ENCODE measurements around the gene NSL1.

NSL1 gene

DNA sequence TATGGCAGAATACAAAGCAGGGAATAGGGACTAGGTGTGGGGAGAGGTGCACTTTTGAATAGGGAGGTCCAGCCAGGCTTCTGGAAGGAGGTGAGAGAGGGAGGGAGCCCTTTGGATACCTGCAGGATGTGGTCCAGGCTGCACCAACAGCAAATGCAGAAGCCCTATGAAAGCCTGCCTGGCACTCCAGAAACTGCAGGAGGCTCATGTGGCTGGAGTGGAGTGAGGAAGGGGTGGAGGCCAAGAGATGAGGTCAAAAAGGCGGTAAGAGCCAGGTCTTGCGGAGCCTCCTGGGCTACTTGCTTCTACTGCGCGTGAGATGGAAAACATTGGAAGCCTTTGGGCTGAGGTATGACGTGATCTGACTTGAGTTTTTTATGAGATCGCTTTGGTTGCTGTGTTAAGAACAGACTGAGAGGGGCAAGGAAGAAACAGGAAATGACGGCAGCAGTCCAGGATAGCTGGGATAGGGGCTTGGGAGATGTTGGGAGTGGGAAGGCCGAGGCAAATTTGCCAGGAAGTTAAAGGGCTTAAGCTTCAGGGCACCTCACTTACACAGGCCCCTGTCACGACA lies 87.5 kb downstream of the NSL1 start:
- DNase-seq (ENCODE audit: low spot score): no peak

DNA sequence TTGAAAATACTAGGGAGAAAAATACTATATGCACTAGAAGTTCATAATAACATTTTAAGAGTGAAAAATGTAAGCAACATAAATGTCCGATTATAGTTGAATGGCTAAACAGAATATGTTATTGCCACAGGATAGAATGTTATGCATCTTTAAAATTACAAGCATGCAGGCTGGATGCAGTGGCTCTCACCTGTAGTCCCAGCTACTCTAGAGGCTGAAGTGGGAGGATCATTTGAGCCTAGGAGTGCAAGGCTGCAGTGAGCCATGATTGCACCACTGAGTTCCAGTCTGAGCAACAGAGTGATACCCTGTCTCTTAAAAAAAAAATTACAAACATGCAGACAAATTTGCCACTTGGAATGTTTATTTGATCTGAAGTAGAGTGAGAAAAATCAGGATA lies 88.9 kb downstream of the NSL1 start:
- no peak for DNase-seq (ENCODE audit: low spot score)

DNA sequence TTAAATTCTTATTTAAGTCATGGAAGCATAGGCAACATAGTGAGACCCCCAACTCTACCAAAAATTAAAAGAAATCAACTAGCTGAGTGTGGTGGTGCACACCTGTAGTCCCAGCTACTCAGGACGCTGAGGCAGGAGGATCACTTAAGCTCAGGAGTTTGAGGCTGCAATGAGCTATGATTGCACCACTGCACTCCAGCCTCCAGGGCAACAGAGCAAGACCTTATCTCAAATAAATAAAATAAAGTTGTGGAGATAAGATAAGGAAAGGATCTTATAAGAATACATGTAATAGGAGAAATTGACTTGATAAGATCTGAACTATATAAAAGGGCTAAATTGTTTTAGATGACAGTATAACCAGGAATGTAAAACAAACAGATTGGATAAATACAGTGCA lies 89.7 kb downstream of the NSL1 start:
- peak; percentile 23 for DNase-seq (ENCODE audit: low spot score)

DNA sequence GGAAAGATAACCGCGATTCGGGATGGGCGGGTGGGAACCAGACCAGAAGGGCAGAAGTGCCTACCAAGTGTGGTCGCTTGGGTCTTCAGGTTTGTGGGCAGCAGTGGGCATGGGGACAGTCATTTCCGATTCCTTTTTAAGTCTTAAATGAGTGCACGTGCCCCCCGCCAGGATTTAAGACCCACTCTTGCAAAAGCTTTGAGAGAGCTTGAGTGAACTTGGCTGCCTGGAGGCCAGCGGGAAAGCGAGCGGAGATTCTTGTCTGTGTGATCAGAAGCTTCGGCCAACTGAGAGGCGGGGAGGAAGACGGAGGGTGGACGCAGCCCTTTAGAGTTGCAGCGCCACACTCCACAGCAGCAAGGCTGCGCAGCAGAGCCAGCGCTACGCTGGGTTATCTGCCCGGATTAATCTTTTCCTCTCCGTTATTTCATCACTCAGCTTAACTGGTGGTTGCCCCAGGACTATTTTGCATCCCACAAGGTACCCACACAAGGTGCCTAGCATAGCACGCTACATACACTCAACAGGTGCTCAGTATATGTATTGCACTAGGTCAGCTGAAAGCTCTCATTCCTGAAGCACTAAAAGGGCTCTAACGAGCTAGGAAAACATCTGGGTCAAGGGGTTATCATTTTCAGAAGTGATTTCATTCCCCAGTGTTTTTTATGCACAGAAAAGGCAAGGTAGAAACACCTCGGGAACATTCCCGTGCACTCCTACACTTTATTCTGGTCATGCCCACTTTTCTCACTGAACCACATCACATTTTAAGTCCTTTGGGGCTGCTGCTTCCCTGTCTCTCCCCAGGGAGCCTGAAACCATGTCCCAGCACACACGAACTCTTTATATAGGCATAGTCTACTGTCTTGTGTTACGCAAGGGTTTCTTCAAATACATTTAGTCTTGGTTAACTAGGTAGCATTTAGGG lies 90.4 kb downstream of the NSL1 start:
- peak; percentile 30 for DNase-seq (ENCODE audit: low spot score)

DNA sequence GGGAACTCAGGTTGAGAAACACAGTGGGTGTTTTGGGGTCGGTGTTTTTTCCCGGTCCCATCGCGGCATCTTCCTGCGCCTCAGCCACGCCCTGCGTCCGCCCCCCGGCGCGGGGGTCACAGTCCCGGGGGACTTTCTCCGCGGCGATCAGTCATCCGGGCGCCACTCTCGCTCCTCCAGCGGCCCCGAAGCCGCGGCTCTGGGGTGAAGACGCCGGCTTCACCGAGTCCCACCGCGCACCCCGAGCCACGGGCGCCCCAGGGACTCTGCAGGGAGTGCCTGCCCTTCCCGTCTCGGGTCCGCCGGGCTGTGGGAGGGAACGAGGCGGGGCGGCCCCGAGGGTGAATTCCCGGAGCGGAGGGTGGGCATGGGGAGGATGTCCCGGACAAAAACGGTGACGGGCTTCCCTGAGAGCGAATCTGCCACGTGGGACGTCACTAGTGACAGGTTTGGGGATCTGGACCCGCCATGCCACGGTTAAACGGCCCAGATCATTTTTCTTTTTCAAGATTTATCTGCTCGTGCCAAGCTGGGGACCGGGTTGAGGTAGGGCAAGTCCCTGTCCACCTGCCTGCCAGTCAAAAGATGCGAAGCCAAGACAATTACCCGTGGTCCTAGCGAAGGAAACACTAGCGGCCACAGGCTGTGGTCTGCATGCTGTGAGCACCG lies 91.2 kb downstream of the NSL1 start:
- peak; percentile 32 for DNase-seq (ENCODE audit: low spot score)

DNA sequence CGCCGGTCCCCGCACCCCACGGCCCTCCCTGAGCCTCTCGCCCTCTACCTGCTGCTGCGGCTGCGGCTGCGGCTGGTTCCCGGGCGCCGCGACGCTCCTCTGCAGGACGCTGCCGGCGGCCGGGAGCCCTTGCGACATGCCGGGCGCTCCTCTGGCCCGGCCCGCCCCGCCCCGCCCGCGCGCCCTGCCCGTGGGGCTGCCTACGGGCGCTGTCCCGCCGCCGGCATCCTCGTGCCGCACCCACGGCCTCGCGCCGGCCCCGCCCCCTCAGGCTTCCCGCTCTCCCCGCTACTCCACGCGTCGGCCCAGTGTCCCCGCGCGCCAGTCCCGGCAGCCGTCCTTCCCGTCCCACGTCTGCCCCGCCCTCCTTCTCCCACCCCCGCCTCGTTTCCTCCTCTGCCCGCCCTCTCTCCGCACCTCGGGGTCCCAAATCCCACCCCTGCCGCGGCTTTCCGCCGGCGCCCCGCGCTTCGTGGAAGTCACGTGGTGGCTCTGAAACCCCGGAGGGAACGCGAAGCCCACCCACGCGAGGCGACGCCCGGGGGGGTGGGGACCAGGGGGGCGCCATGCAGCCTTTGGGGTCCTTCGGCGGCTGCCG lies 91.9 kb downstream of the NSL1 start, which contains the start of gene BATF3:
TSS of gene BATF3 (minus strand) at position 216 of the 598 bp plus-strand sequence. CDS start at position 138, 78 bp downstream.
- DNase-seq (ENCODE audit: low spot score): peak; percentile 16

DNA sequence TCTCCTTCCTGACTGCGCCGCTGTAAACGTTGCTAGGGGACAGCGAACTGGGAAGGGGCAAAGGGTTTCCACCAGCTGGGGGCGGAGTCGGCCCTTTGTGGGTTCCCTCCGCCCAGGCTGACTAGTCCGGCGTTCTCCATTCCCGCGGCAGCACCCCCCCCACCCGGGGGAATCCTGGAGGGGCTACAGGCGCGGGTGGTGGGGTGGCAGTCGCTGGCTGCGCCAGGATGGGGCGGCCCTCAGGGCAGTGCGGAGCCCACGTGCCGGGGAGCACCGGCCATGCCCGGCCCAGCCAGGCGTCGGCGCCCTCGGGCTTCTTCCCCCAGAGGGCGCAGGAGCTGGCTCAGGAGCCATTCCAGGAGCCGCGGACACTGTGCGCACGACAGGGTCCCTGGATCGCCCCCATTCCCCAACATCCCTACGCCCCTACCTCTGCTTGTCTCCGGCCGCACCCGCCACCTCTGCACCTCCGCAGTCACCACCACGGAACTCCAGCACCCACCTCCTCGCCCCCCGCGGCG lies 92.4 kb downstream of the NSL1 start:
- peak; percentile 49 for DNase-seq (ENCODE audit: low spot score)

DNA sequence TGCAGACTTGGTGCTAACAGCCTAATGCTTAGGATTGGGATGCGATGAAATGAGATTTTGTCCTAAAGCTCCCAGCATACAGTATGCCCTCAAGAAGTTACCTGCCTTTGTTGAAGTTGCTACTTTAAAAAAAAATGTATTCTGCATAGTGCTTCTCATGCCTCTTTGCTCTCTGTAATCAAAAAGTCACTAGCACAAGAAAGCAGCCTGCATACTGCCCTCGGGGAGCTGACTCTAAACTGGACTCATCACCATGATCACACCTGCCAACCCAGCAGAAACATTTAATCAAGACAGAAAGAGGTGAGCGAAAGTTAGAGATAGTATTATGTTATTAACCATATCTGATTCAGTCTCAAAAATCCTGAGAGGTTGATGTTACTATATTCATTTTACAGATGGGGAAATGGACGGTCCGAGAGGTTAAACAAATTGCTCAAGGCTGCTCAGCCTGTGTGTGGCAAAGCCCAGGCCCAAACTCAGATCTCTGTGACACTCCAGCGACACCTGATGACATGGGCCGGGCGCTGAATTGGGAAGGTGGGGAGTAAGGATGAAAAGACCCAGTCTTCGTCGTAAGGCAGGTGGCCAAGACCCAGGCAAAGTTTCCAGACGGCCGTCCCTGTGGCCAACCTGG lies 93.0 kb downstream of the NSL1 start:
- DNase-seq (ENCODE audit: low spot score): no peak

DNA sequence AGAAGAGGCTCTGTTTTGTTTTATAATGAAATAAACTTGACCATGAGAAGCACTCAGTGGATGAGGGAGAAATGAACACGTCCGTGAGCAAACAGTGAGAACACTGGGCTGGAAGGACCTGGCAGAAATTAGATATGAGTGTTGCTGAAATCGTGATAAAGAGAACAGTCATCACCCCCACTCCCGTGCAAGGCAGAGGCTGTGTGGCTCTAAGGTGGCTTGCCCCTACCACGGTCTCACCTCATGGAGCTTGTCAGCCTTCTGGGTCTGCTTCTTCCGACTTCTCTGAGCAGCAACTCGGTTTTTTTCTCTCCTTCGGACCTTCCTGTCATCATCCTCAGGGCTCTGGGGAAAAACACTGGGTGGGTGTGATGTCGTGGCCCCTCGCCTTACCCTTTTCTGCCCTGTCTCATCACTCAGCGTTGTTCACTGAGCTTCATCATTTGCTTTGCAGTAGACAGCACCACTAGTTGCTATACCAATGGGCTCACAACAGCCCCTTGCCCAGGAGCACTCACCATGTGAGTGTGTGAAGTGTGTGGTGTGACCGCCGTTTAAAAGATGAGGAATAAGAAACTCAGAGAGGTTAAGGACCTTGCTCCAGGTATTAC lies 94.8 kb downstream of the NSL1 start:
- no peak for DNase-seq (ENCODE audit: low spot score)

DNA sequence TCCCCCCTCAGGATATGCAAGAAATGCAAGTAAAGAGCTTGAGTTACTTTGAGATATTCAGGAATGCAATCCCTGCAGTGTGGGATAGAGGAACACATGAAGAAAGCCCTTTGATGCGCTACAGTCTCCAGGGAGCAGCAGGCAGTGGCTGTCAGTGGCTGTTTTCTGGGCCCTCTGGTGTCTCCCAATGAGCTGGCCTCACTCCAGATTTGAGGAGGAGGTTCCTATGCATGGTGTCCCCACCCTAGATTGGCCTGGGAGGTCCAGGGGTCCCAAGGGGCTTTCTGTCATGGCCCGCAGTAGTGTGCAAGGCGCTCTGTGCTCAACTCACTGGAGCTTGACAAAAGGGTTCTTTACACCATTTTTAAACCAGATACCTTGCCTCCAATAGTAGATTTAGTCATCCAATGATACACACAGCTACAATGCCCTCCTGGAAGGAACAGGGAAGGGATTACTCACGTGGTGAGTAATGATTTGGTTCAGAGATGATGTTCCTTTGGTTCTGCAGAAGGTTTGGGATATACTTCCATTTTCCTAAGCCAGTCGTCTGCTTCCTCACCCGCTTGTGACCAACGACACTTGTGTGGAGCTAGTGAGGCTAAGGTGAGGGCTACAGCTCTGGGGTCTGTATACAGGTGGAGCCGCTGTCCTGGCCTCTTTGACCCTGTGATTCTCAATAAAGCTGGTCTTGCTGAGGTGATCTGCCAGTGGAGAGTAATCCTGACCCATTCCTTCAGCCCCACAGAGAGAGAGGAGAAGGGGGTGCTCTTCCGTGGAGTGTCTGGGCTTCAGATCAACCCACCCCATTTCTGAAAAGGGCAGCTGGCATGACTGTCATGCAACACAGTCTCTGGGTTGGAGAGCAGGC lies 98.6 kb downstream of the NSL1 start:
- DNase-seq (ENCODE audit: low spot score): no peak

DNA sequence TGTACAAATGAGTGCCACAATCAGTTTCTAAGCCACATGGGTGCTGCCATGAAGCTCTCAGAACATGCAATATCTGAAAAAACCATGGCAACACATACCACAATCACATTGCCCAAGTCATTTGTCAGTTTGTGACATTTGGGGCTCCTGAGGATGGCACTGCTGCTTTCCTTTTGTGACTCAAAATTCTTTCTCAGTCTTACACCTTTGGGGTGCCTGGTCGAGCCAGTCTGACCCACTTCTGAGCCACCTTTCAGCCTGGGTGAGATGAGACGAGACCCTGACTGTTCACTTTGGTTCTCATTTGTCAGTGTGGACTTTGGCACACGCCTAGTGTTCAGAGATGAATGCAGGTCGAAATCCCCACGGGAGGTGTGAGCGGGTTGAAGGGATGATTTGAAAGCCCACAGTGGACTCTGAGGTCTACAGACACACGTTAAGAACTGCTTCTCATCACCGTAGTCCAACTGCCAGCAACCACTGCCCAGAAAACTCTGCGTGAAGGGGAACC lies 100.0 kb downstream of the NSL1 start:
- DNase-seq (ENCODE audit: low spot score): no peak

DNA sequence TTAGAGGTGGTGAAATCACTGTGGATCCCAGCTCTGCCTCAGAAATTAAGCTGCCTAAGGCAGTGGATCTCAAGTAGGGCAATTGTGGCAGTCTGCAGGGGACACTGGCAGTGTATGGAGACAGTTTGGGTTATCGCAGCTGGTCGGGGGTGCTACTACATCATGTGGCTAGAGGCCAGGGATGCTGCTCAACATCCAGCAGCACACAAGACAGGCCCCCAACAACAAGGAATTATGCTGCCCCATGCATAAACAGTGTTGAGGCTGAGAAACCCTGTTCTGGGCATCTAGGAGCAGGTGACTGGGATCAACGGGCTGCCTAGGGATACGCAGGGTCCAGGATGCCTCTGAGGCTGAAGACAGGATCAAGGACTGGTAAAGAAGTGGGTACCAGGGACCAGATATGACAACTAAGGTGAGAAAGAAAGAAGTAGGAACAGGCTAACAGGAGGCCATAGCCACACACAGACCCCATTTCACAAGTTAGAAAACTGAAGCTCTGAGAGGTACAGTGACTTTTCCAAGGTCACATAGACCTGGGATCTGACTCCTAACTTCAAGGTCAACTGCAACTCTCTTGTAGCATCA lies 100.7 kb downstream of the NSL1 start:
- DNase-seq (ENCODE audit: low spot score): no peak

DNA sequence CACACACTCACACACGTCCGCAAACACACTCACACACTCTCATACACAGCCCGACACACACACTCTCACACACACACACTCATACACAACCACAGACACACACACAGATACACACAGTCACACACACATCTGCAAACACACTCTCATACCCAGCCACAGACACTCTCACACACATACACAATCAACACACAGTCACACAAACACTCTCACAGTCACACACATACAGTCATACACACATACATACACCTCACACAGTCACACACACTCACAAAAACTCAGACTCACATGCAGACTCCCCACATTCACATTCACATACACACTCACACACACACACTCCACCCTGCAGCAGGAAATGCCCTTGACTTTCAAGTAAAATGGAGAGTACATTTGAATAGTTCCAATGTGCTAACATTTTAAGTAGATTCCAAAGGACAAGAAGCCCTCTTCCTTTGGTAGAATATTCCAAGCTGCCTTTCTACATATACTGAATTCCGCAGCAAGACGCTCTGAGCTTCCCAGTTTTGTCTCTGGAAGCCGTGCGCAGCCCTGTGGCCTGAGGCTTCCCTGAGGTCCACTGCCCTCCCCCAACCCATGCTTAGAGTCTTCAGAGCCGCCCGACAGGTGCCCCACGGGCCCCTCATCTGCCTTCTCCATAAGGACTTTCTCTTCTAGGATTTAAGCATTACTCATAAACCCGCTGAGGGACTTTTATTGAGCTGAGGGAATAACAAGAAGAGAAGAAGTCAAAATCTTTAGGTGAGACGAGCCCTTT lies 101.6 kb downstream of the NSL1 start:
- DNase-seq (ENCODE audit: low spot score): no peak

DNA sequence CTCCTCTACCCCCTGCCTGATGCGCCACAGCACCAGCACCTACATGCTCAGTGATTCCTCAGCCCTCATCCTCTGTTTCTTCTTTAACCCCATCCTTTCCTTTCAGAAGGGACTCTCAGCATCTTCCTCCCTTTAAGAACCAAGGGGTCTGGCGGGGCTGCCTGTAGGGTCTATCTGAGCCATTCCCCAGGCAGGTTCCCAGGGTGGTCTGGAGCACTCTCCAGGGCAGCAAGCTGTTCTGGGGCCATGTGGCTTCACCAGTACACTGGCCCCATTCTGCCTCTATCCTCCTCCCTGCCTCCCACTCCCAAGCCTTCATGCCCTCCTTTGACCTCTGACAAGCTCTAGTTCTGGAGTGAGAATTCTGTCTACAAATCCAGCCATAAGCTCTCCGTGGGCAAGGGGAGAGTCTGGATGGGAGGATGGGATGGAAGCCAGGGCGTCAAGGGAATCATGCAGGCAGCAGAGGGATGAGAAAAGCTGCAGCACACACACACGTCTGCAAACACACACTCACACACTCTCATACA lies 102.3 kb downstream of the NSL1 start:
- DNase-seq (ENCODE audit: low spot score): no peak

DNA sequence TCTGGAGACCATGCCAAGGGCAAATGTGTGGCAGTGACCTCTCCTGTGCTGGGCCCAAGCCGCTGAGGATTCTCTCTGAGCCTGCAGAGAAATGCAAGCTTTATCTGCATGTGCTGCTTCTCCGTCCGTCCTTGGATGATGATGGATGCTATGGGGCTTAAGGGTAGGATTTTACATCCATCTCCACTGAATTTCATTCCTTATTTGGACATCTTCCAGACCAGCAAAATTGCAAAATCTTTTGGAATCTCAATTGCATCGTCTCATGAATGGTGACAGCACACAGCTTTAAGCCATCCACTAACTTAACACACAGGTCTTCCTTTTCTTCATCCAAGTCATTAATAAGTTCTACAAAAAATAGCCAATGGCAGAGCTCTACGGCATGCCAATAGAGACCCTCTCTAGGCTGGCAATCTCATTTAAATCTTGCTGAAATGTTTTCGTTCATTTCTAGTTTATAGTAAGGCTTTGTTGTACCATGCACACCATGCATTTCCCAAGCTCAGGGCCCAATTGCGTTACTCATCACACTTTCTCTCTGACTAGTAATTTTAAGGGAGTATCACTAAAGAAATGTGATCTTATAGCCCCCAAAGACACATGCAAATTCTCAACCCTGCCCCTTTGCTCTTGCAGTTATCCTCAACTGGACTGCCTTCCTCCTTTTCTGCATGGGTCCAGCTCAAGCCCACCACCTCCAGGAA lies 103.1 kb downstream of the NSL1 start:
- no peak for DNase-seq (ENCODE audit: low spot score)

DNA sequence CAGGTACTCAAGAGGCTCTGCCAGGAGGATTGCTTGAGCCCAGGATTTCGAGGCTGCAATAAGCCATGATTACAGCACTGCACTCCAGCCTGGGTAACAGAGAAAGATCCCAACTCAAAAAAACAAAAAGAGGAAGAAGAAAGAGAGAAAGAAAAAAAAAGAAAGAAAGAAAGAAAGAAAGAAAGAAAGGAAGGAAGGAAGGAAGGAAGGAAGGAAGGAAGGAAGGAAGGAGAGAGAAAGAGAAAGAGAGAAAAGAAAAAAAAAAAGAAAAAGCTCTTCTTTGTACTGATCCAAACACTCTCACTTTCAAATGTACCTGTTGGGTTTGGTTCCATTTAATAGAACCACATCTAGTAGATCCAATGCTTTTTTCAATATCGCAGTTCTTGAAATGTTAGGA lies 103.8 kb downstream of the NSL1 start:
- DNase-seq (ENCODE audit: low spot score): no peak

DNA sequence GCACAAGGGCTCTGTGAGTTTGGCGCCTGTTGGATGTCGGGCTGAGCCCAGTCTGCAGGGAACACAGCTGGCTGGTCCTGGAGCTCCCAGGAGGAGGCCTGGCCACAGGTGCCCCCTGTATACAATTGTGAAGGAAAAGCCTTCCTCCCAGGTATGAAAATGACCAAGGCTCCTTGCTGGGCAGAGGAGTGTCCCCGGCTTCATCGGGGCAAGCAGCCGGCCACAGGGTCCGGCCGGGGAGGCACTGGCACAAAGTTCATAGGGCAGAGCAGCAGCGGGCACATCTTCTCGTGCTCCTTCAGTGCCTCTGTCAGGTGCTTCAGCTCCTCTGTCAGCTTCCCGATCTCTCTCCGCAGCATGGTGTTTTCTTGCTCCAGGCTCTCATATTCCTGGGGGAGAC lies 105.0 kb downstream of the NSL1 start:
- no peak for DNase-seq (ENCODE audit: low spot score)

DNA sequence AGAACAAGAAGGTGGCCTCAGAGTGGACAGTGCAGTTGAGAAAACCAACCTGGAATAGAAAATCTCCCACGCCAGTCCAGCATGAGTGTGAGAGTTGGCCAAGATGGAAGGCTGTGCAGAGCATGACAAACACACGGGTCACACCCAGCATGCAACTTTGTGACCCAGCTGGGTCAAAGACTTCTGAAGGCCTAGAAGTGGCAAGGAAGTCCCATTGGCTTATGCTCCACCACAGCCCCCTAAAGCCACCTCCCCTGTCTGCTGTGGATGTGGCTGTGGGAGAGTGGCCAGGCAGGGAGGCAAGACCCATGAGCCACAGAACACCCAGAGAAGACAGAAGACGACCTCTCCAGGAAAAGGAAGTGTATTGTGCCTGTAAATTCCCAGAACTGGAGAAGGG lies 105.5 kb downstream of the NSL1 start:
- DNase-seq (ENCODE audit: low spot score): no peak
